HG03095 (cell line): ENCODE results near the gene PTPRN2.
"Not testable (repeated sequence)": the region's sequence is repeated elsewhere in the genome, so short reads cannot be mapped to it uniquely, and the experiment has no call there.

Source experiments
- ATAC-seq: cut with Tn5 transposase; IDR thresholded peaks from one replicate; pipeline ENCODE4 v1.9.1; 2021; ENCODE audit warnings: moderate library complexity; ENCODE audit not compliant: unreplicated experiment

PTPRN2 gene

GRCh38 chr7:158164101-158165095 is 423.2 kb downstream of the PTPRN2 start:
- no peak for ATAC-seq

- ATAC-seq = no peak
Measured at GRCh38 chr7:158161194-158161593, 426.4 kb downstream of the PTPRN2 start.

GRCh38 chr7:158160199-158160598 is 427.4 kb downstream of the PTPRN2 start:
- no peak for ATAC-seq

- no peak for ATAC-seq
Measured at GRCh38 chr7:158157460-158157859, 430.2 kb downstream of the PTPRN2 start.

- not testable (repeated sequence) for ATAC-seq
Measured at GRCh38 chr7:158151273-158151672, 436.4 kb downstream of the PTPRN2 start.

- ATAC-seq = no peak
Measured at GRCh38 chr7:158150234-158150633, 437.4 kb downstream of the PTPRN2 start.

- not testable (repeated sequence) for ATAC-seq
Measured at GRCh38 chr7:158147431-158147830, 440.2 kb downstream of the PTPRN2 start.

- ATAC-seq = no peak
Measured at GRCh38 chr7:158145370-158145769, 442.3 kb downstream of the PTPRN2 start.

- ATAC-seq = no peak
Measured at GRCh38 chr7:158143196-158144120, 444.2 kb downstream of the PTPRN2 start.

- no peak for ATAC-seq
Measured at GRCh38 chr7:158142657-158143056, 445.0 kb downstream of the PTPRN2 start.

GRCh38 chr7:158141806-158142518 is 445.7 kb downstream of the PTPRN2 start:
- no peak for ATAC-seq

GRCh38 chr7:158141221-158141582 is 446.4 kb downstream of the PTPRN2 start:
- no peak for ATAC-seq

GRCh38 chr7:158140538-158141220 is 446.9 kb downstream of the PTPRN2 start:
- no peak for ATAC-seq

GRCh38 chr7:158139499-158139898 is 448.1 kb downstream of the PTPRN2 start:
- no peak for ATAC-seq

GRCh38 chr7:158138329-158138597 is 449.4 kb downstream of the PTPRN2 start:
- no peak for ATAC-seq

- no peak for ATAC-seq
Measured at GRCh38 chr7:158137516-158138328, 449.9 kb downstream of the PTPRN2 start.

- no peak for ATAC-seq
Measured at GRCh38 chr7:158135931-158136330, 451.7 kb downstream of the PTPRN2 start.

- no peak for ATAC-seq
Measured at GRCh38 chr7:158134824-158135223, 452.8 kb downstream of the PTPRN2 start.

GRCh38 chr7:158133515-158134271 is 453.9 kb downstream of the PTPRN2 start:
- no peak for ATAC-seq
